GM23338 (cell line): Measurements from ENCODE around the gene USH1C. TPM values are rescaled to one million over a fixed set of nuclear protein-coding genes. Genes with fewer than 3 reads are reported as not detected.
A peak's percentile ranks its signal among the peaks of the same experiment; 100 is the strongest.

Experiments
- ATAC-seq: fragments of 200-7000 bp; cut with Tn5 transposase; 3 replicates; pipeline ENCODE4 v1.9.1; 2020
- DNase-seq: peaks from one replicate; pipeline ENCODE4 v3.0.0-alpha.2; 2015; ENCODE audit warnings: low spot score
- H2AFZ ChIP-seq: fragments of 200-600 bp; sonication (generic); 2 replicates; pipeline ENCODE4 v1.8.0; 2016; ENCODE audit warnings: antibody characterized with exemption, mild to moderate bottlenecking, moderate library complexity
- H3F3A ChIP-seq: fragments of 200-600 bp; sonication (generic); replicated peaks from 2 replicates; pipeline ENCODE4 v1.8.0; 2017; ENCODE audit warnings: antibody characterized with exemption, mixed run types, low read depth
- H3K27ac ChIP-seq: fragments of 200-600 bp; sonication (generic); 2 replicates; pipeline ENCODE4 v1.6.1; 2016; ENCODE audit warnings: low read depth
- H3K27me3 ChIP-seq: fragments of 200-600 bp; sonication (generic); 2 replicates; pipeline ENCODE4 v1.8.0; 2016; ENCODE audit warnings: mild to moderate bottlenecking, mixed run types, moderate library complexity; ENCODE audit not compliant: insufficient read depth
- H3K36me3 ChIP-seq: fragments of 200-600 bp; sonication (generic); 2 replicates; pipeline ENCODE4 v1.8.0; 2016; ENCODE audit warnings: mild to moderate bottlenecking; ENCODE audit not compliant: insufficient read depth
- H3K4me1 ChIP-seq: fragments of 200-600 bp; sonication (generic); 2 replicates; pipeline ENCODE4 v1.8.0; 2016; ENCODE audit warnings: mild to moderate bottlenecking, moderate library complexity; ENCODE audit not compliant: insufficient read depth
- H3K4me2 ChIP-seq: fragments of 200-600 bp; sonication (generic); 2 replicates; pipeline ENCODE4 v1.7.1; 2017; ENCODE audit warnings: mixed run types
- H3K4me3 ChIP-seq: fragments of 200-600 bp; sonication (generic); 2 replicates; pipeline ENCODE4 v1.6.1; 2016; ENCODE audit warnings: mixed run types
- H3K79me2 ChIP-seq: fragments of 200-600 bp; sonication (generic); replicated peaks from 2 replicates; pipeline ENCODE4 v1.8.0; 2017; ENCODE audit warnings: mild to moderate bottlenecking; ENCODE audit not compliant: insufficient read depth
- H3K9me2 ChIP-seq: fragments of 200-600 bp; sonication (generic); 2 replicates; pipeline ENCODE4 v1.8.0; 2017; ENCODE audit not compliant: insufficient read depth
- H4K20me1 ChIP-seq: fragments of 200-600 bp; sonication (generic); replicated peaks from 2 replicates; pipeline ENCODE4 v1.8.0; 2017; ENCODE audit warnings: mild to moderate bottlenecking; ENCODE audit not compliant: insufficient read depth
- H3K27ac Mint-ChIP-seq: 2 replicates; pipeline ENCODE4 v1.8.0; 2020; ENCODE audit warnings: inconsistent platforms, mild to moderate bottlenecking, moderate library complexity, mixed read lengths
- H3K27me3 Mint-ChIP-seq: 3 replicates; pipeline ENCODE4 v1.8.0; 2022; ENCODE audit warnings: low read depth, mild to moderate bottlenecking, moderate library complexity, mixed read lengths, inconsistent platforms; ENCODE audit not compliant: insufficient read depth, poor library complexity
- H3K36me3 Mint-ChIP-seq: 3 replicates; pipeline ENCODE4 v1.8.0; 2021; ENCODE audit warnings: low read depth, mild to moderate bottlenecking, inconsistent platforms, moderate library complexity, mixed read lengths
- H3K4me1 Mint-ChIP-seq: 3 replicates; pipeline ENCODE4 v1.8.0; 2020; ENCODE audit warnings: mild to moderate bottlenecking, inconsistent platforms, mixed read lengths
- H3K4me3 Mint-ChIP-seq: 3 replicates; pipeline ENCODE4 v1.8.0; 2021; ENCODE audit warnings: moderate library complexity, mild to moderate bottlenecking, inconsistent platforms, mixed read lengths
- H3K9me3 Mint-ChIP-seq: 3 replicates; pipeline ENCODE4 v1.8.0; 2020; ENCODE audit warnings: moderate library complexity, mild to moderate bottlenecking, inconsistent platforms, mixed read lengths
- CREB1 ChIP-seq: fragments of 250-450 bp; sonication (Bioruptor Pico); IDR thresholded peaks from 2 replicates; pipeline ENCODE4 v1.5.0; 2020; ENCODE audit warnings: low read depth, mild to moderate bottlenecking, moderate library complexity
- CTCF ChIP-seq, 2 experiments: fragments of 200-600 bp in 1 of 2; sonication (generic) in 1 of 2; conservative IDR thresholded peaks; 2 replicates each; pipeline versions ENCODE4 v1.5.1 to v1.6.1; 2016 to 2017; ENCODE audit warnings: antibody characterized with exemption in 2 of 2, low read depth in 2 of 2, mild to moderate bottlenecking in 2 of 2, moderate library complexity in 1 of 2
- ETS1 ChIP-seq: IDR thresholded peaks from 2 replicates; pipeline ENCODE4 v1.6.1; 2016; ENCODE audit warnings: antibody characterized with exemption
- EZH2phosphoT487 ChIP-seq: fragments of 200-600 bp; sonication (generic); IDR thresholded peaks from one replicate; pipeline ENCODE4 v1.8.1; 2018; ENCODE audit warnings: antibody characterized with exemption; ENCODE audit not compliant: unreplicated experiment
- JUNB ChIP-seq: IDR thresholded peaks from one replicate; pipeline ENCODE4 v1.6.1; 2016; ENCODE audit warnings: antibody characterized with exemption; ENCODE audit not compliant: unreplicated experiment
- NANOG ChIP-seq: IDR thresholded peaks from 2 replicates; pipeline ENCODE4 v1.6.1; 2016; ENCODE audit warnings: antibody characterized with exemption, borderline replicate concordance
- POLR2AphosphoS5 ChIP-seq: IDR thresholded peaks from 2 replicates; pipeline ENCODE4 v1.6.1; 2016; ENCODE audit warnings: antibody characterized with exemption, low read depth
- REST ChIP-seq: IDR thresholded peaks from one replicate; pipeline ENCODE4 v1.6.1; 2018; ENCODE audit warnings: antibody characterized with exemption; ENCODE audit not compliant: unreplicated experiment
- STAT1 ChIP-seq: IDR thresholded peaks from one replicate; pipeline ENCODE4 v1.6.1; 2016; ENCODE audit warnings: antibody characterized with exemption; ENCODE audit not compliant: unreplicated experiment
- ZNF114 ChIP-seq: fragments of 250-450 bp; sonication (Bioruptor Pico); IDR thresholded peaks from 2 replicates; pipeline ENCODE4 v1.5.0; 2020; ENCODE audit warnings: mild to moderate bottlenecking, moderate library complexity
- ZNF331 ChIP-seq: fragments of 250-450 bp; sonication (Bioruptor Pico); IDR thresholded peaks from 2 replicates; pipeline ENCODE4 v1.5.0; 2020; ENCODE audit warnings: low read depth, mild to moderate bottlenecking, moderate library complexity
- ZNF462 ChIP-seq: fragments of 250-450 bp; sonication (Bioruptor Pico); IDR thresholded peaks from 2 replicates; pipeline ENCODE4 v1.5.0; 2020; ENCODE audit warnings: mild to moderate bottlenecking, moderate library complexity
- polyA plus RNA-seq: library from polyadenylated mRNA; unstranded; fragments of >200 nt; fragmentation: Nextera tagmentation; extraction: Ambion mirVana; gene quantifications from 2 replicates; pipeline ENCODE4 v1.2.1, GENCODE V29; 2016
- total RNA-seq: library from RNA; depleted of rRNA; stranded (reverse); fragments of >200 nt; shearing (Covaris generic); gene quantifications from 2 replicates; pipeline ENCODE4 v1.2.3, GENCODE V29; 2014

USH1C gene
- total and polyA plus RNA-seq, 2 experiments from 2014 or later = 1.3 to 1.8 TPM

GRCh38 chr11:17543041-17543440, 1.2 kb downstream of the USH1C start (continued):
- no peak for TF ChIP-seq CTCF (conservative IDR thresholded peaks at IDR 0.05; ENCODE audit: low read depth in 2 of 2)
- TF ChIP-seq ETS1 = no peak
- TF ChIP-seq EZH2phosphoT487 = no peak

GRCh38 chr11:17542249-17542648, 2.0 kb downstream of the USH1C start:
- Histone ChIP-seq H3K36me3 (no peaks in the 10 kb centered on the region), H3K9me2 (no peaks in the 10 kb centered on the region), H3K27me3 (peaks cover 13% of the 10 kb centered on the region), H3F3A (no peaks in the 10 kb centered on the region), H3K79me2 (no peaks in the 10 kb centered on the region), H3K27ac (no peak overlapping the region), H2AFZ (no peak overlapping the region), H4K20me1 (no peaks in the 10 kb centered on the region), H3K4me2 (0 out of 2 replicates have a peak overlapping the region, but pooled peaks have one; percentile 48), H3K4me3 (no peak overlapping the region), H3K4me1 (peaks cover 17% of the 10 kb centered on the region)
- H3K27ac Mint-ChIP-seq = no peak overlapping the region
- peak overlapping the region; percentile 16; the same call in 2 of the 3 replicates for H3K4me3 Mint-ChIP-seq
- DNase-seq (no peak), ATAC-seq (no peak)
- H3K4me1 Mint-ChIP-seq = peaks cover 44% of the 10 kb centered on the region
- H3K36me3 Mint-ChIP-seq = no peaks in the 10 kb centered on the region
- peaks cover 21% of the 10 kb centered on the region for H3K27me3 Mint-ChIP-seq
- no peaks in the 10 kb centered on the region for H3K9me3 Mint-ChIP-seq
- TF ChIP-seq REST (no peak), POLR2AphosphoS5 (no peak), ZNF331 (CRISPR knock-in tag) (no peak), ZNF462 (CRISPR knock-in tag) (no peak), ETS1 (no peak), STAT1 (no peak), EZH2phosphoT487 (no peak), NANOG (no peak), ZNF114 (no peak), CREB1 (CRISPR knock-in tag) (no peak), JUNB (no peak)
